Suppressor macrophage (primary cell): Measurements from ENCODE around the gene LMNA.
"Not testable (repeated sequence)": the region's sequence is repeated elsewhere in the genome, so short reads cannot be mapped to it uniquely, and the experiment has no call there.

Source experiments
- DNase-seq, 4 experiments: peaks; one replicate each; pipeline ENCODE4 v3.0.0-alpha.2; 2020 to 2022

LMNA gene

GRCh38 chr1:156104861-156105832 is 9.4 kb upstream of the LMNA start:
- peak in 2 of 4 experiments; percentile 42 to 46 for DNase-seq

- DNase-seq, result peak in 2 of 4 experiments; percentile 8 to 50
Measured at GRCh38 chr1:156106624-156107488, 7.7 kb upstream of the LMNA start.

DNA sequence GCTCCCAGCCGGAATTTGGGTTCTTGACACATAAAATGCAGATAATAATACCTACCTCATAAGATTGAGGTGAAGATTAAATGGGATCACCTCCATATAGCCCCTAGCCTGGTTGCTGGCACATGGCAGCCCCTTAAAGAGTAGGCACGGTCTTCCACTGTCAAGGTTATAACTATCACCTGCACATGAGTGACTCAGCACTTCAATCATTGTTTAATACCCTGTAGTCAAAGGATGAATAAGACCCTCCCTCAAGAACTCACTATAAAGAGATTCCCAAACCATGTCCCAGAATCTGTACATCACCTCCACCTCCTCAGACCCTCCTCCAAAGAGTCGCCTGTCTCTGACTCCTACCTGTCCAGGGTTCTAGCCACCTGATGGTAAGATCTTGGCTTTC is 6.5 kb upstream of the LMNA start:
- DNase-seq, result no peak

DNA sequence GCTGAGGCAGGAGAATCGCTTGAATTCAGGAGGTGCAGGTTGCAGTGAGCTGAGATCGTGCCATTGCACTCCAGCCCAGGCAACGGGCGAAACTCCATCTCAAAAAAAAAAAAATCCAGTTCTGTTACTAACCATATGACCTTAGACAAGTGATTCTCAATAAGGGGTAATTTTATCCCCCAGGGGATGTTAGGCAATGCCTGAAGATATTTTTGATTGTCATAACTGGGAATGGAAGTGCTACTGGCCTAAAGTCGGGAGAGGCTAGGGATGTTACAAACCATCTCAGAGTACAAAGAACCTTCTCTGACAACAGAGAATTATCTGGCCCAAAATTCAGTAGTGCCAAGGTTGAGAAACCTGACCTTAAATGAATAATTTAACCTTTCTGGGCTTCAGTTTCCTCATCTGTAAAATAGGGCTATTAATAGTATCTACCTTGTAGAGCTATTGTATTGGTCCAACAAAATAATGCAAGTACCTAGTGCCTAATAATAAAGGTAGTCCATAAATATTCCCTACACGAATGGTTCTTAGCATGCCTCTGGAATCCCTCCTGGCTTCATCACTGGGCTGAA is 5.8 kb upstream of the LMNA start:
- DNase-seq, result no peak

DNA sequence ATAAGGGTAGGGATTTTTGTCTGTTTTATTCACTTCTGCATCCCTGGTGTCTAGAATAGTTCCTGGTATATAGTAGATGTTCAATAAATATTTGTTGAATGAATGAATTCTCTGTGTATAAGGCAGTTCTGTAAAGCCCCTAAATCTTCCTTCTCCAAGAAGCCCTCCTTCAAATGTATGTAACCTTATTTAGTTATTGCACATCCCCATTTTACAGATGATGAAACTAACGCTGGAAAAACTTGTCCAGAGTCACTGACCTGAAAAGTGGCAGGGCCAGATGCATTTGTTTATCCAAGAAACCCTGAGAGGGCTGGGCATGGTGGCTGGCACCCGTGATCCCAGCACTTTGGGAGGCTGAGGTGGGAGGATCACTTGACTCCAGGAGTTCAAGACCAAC is 4.3 kb upstream of the LMNA start:
- DNase-seq, result no peak

DNA sequence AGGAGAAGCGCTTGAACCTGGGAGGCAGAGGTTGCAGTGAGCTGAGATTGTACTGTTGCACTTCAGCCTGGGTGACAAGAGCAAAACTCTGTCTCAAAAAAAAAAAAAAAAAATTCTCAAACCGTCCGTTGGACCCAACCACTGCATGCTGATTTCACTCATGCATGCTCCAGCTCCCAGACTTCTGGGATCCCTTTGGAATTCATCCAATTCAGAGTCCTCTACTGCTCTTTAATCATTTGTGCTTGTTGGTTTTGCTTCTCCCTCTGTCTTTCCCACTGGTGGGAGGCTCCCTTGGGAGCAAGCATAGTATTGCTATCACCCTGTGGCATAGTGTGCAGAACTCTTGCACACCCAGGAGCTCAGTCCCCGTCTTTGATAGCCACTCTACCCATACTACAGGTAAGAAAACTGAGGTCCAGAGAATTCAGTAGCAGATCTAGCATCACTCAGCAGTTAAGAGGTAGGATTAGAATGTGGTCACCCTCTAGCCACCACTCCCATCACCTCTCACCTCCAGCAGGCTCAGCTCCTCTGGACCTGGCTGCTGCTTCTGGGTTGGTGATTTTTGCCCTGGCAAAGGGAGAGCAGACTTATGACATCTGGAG is 3.1 kb upstream of the LMNA start:
- no peak for DNase-seq

GRCh38 chr1:156112276-156113137 is 2.0 kb upstream of the LMNA start:
- no peak for DNase-seq

- no peak for DNase-seq
Measured at GRCh38 chr1:156113282-156113950, 1.1 kb upstream of the LMNA start.

DNA sequence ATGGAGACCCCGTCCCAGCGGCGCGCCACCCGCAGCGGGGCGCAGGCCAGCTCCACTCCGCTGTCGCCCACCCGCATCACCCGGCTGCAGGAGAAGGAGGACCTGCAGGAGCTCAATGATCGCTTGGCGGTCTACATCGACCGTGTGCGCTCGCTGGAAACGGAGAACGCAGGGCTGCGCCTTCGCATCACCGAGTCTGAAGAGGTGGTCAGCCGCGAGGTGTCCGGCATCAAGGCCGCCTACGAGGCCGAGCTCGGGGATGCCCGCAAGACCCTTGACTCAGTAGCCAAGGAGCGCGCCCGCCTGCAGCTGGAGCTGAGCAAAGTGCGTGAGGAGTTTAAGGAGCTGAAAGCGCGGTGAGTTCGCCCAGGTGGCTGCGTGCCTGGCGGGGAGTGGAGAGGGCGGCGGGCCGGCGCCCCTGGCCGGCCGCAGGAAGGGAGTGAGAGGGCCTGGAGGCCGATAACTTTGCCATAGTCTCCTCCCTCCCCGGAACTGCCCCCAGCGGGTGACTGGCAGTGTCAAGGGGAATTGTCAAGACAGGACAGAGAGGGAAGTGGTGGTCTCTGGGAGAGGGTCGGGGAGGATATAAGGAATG is 505 bp downstream of the LMNA start:
- peak in 3 of 4 experiments; percentile 47 to 61 (median 61) for DNase-seq

DNA sequence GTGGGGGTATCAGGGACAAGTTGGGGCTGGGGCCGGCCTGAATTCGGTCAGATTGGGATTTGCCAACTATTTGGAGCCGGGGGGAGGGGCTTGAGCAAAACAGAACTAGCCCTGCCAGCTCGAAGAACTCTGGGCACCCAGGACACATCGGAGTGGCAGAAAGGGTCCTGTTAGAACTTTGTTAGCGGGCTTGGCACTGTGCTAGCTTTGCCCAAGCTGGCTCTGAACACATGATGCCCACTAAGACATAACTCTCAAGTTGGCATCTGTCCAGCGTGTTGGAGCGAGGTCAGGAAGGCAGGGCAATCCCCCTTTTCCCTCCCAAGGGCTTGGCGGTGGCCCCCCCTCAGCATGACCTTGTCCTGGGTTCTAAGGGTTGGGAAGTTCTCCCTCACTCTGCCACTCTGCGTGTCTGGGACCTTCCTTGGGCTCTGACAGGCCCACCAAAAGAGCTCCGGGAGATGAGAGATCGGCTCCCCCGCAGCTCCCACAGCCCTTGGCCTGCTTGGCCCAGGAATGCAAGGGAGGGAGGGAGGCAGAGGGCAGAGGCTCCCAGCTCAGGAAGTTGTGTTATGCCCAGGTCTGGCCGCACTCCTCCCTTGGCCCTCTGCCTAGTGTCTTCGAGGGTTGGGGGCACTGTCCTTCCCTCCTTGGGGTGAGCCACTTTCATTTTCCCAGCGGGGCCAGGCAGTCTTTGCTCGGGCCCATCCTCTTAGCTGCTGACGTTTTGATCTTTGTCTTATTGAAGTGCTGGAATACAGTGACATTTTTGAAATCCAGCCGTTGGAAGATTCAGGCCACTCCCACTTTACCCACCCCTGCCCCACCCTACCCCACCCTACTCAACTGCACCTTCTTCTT is 1.2 kb downstream of the LMNA start:
- peak; percentile 30 to 65 (median 52) for DNase-seq

GRCh38 chr1:156116731-156117130 is 2.2 kb downstream of the LMNA start:
- DNase-seq, result not testable (repeated sequence)

- DNase-seq, result no peak
Measured at GRCh38 chr1:156117414-156118176, 3.1 kb downstream of the LMNA start.

GRCh38 chr1:156118177-156118868 is 3.8 kb downstream of the LMNA start:
- DNase-seq, result peak in 1 of 4 experiments; percentile 18

GRCh38 chr1:156119503-156120209 is 5.1 kb downstream of the LMNA start:
- peak; percentile 86 to 94 (median 92) for DNase-seq

DNA sequence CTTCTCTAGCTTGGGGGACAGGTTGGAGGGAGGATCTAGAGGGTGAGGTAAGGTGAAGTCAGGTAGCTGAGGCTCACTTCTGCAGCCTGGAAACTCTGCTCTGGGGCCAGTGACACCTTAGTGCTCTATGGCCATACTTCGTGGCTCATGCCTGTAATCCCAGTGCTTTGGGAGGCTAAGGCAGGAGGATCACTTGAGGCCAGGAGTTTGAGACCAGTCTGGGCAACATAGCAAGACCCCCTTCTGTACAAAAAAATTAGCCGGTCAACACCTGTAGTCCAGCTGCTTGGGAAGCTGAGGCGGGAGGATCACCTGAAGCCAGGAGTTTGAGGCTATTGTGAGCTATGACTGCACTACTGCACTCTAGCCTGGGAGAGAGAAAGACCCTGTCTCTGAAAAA is 5.8 kb downstream of the LMNA start:
- DNase-seq, result no peak

- DNase-seq, result peak in 1 of 4 experiments; percentile 28
Measured at GRCh38 chr1:156121005-156121404, 6.5 kb downstream of the LMNA start.

DNA sequence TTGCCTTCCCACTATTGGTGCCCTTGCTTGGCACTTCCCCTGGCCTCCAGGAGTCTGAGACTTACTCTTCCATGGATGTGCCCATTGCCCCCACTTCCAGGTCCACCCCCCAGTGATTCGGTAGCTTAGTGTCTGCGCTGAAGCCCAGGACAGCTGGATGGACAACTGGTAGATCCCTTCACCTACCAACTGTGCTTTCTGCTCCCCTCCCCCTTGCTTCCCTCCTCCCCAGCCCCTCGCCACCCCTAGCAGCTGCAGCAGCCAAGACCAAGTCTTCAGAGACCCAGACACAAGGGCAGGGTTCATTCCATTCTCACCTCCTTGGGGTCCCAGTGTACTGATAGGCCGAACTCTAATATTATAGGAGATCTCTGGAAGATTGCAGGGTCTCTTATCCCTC is 6.9 kb downstream of the LMNA start:
- DNase-seq, result no peak
